Endothelial cell of umbilical vein (primary cell): ENCODE measurements around the gene PPP2R5B. TPM values are rescaled to one million over a fixed set of nuclear protein-coding genes. Genes with fewer than 3 reads are reported as not detected.

Experiments used
- BruUV-seq: library from RNA; stranded (reverse); fragments of 400-500 nt; replicated peaks from 2 replicates; lab custom pipeline; 2021; lab: Mats Ljungman, UMichigan
- CTCF ChIA-PET: fragments of 300-600, 350-600 bp; sonication (Branson Sonifier 250); formaldehyde crosslinking; loops from one replicate; lab custom pipeline; 2021; ENCODE audit warnings: antibody characterized with exemption, inconsistent platforms; lab: Charles Lee
- POLR2A ChIA-PET: fragments of 300-600, 350-600 bp; sonication (Branson Sonifier 250); formaldehyde crosslinking; loops from one replicate; lab custom pipeline; 2021; ENCODE audit warnings: antibody characterized with exemption, inconsistent platforms; lab: Charles Lee
- DNase-seq: peaks from one replicate; pipeline ENCODE4 v3.0.0-alpha.2; 2011; ENCODE audit warnings: low read depth, low spot score
- FAIRE-seq: peaks from 2 replicates; lab custom pipeline; 2011; peaks lifted over from hg19 to GRCh38; lab: Jason Lieb, UNC
- H2AFZ ChIP-seq: 2 replicates; pipeline ENCODE4 v1.6.0; 2012; ENCODE audit warnings: low read depth, low read length, control low read depth, inconsistent platforms
- H3K27ac ChIP-seq: 2 replicates; pipeline ENCODE4 v1.5.1; 2011; ENCODE audit warnings: low read depth, mild to moderate bottlenecking, control low read depth, low read length, moderate library complexity; ENCODE audit not compliant: insufficient read depth
- H3K27me3 ChIP-seq, 2 experiments: 2 replicates each; pipeline versions ENCODE4 v1.6.0 to v1.6.1; 2011; ENCODE audit warnings: low read length in 2 of 2, mixed read lengths in 1 of 2; ENCODE audit not compliant: control insufficient read depth in 2 of 2, insufficient read depth in 2 of 2
- H3K36me3 ChIP-seq, 2 experiments: 2 replicates in 1 of 2; 3 replicates in 1 of 2; pipeline ENCODE4 v1.5.1; 2011; ENCODE audit warnings: low read length in 2 of 2, mild to moderate bottlenecking in 1 of 2, moderate library complexity in 1 of 2; ENCODE audit not compliant: control insufficient read depth in 2 of 2, insufficient read depth in 2 of 2; ENCODE audit errors: extremely low read depth in 1 of 2
- H3K4me1 ChIP-seq: 3 replicates; pipeline ENCODE4 v1.5.1; 2011; ENCODE audit warnings: mild to moderate bottlenecking, low read length; ENCODE audit not compliant: control insufficient read depth, insufficient read depth; ENCODE audit errors: extremely low read depth
- H3K4me2 ChIP-seq: 2 replicates; pipeline ENCODE4 v1.6.1; 2011; ENCODE audit warnings: low read length, control low read depth, mixed read lengths; ENCODE audit not compliant: insufficient read depth
- H3K4me3 ChIP-seq, 3 experiments: fragments of 200-600 bp in 1 of 3; sonication (generic), shearing (Covaris generic) in 1 of 3; replicated peaks in 1 of 3; 2 replicates each; pipeline ENCODE4 v1.5.1; 2011 to 2016; ENCODE audit warnings: control low read depth in 3 of 3, low read length in 3 of 3, mild to moderate bottlenecking in 2 of 3, inconsistent platforms in 1 of 3, low read depth in 1 of 3, moderate library complexity in 1 of 3; ENCODE audit not compliant: insufficient read depth in 1 of 3
- H3K79me2 ChIP-seq: 2 replicates; pipeline ENCODE4 v1.6.0; 2012; ENCODE audit warnings: low read length, inconsistent platforms; ENCODE audit not compliant: control insufficient read depth, insufficient read depth
- H3K9ac ChIP-seq: replicated peaks from 2 replicates; pipeline ENCODE3; 2011; ENCODE audit warnings: low read length, control low read depth; ENCODE audit not compliant: insufficient read depth; ENCODE audit errors: extremely low read depth
- H3K9me1 ChIP-seq: replicated peaks from 3 replicates; pipeline ENCODE4 v1.6.0; 2011; ENCODE audit warnings: mild to moderate bottlenecking, low read length; ENCODE audit not compliant: control insufficient read depth, insufficient read depth; ENCODE audit errors: extremely low read depth
- H3K9me3 ChIP-seq: replicated peaks from 2 replicates; pipeline ENCODE4 v1.5.1; 2012; ENCODE audit warnings: low read length, inconsistent platforms; ENCODE audit not compliant: control insufficient read depth, insufficient read depth
- H4K20me1 ChIP-seq: replicated peaks from 2 replicates; pipeline ENCODE3; 2011; ENCODE audit warnings: mild to moderate bottlenecking, low read length; ENCODE audit not compliant: control insufficient read depth, insufficient read depth; ENCODE audit errors: extremely low read depth
- EZH2 ChIP-seq: IDR thresholded peaks from 2 replicates; pipeline ENCODE4 v1.6.1; 2012; ENCODE audit warnings: borderline replicate concordance, low read depth, mild to moderate bottlenecking, moderate library complexity, low read length, inconsistent platforms; ENCODE audit not compliant: severe bottlenecking
- FOS ChIP-seq: IDR thresholded peaks from 2 replicates; pipeline ENCODE4 v1.6.1; 2011; ENCODE audit warnings: mild to moderate bottlenecking, low read length, moderate library complexity, borderline replicate concordance; ENCODE audit not compliant: insufficient read depth
- GATA2 ChIP-seq: IDR thresholded peaks from 2 replicates; pipeline ENCODE4 v1.7.0; 2011; ENCODE audit warnings: low read depth, mild to moderate bottlenecking, moderate library complexity, mixed read lengths, low read length; ENCODE audit not compliant: insufficient read length, insufficient read depth
- JUN ChIP-seq: IDR thresholded peaks from 2 replicates; pipeline ENCODE4 v1.6.1; 2011; ENCODE audit warnings: borderline replicate concordance, low read depth; ENCODE audit not compliant: insufficient read length, insufficient read depth
- MYC ChIP-seq: IDR thresholded peaks from one replicate; pipeline ENCODE4 v1.6.1; 2011; ENCODE audit warnings: mild to moderate bottlenecking, low read depth, low read length
- POLR2A ChIP-seq: IDR thresholded peaks from 2 replicates; pipeline ENCODE4 v1.6.1; 2012; ENCODE audit warnings: low read depth, mild to moderate bottlenecking, control low read depth, low read length
- POLR2AphosphoS5 ChIP-seq: IDR thresholded peaks from 2 replicates; pipeline ENCODE4 v1.6.1; 2012; ENCODE audit warnings: low read depth, mild to moderate bottlenecking, control low read depth, low read length, moderate library complexity; ENCODE audit not compliant: insufficient read depth
- dilution Hi-C: fragments of 300-500 bp; cut with MboI; formaldehyde crosslinking; loops from one replicate; pipeline ENCODE4 v1.15.0; 2019; ENCODE audit warnings: low sequenced_read_pairs; ENCODE audit not compliant: extremely low pct_ligation_motif_present
- intact Hi-C: fragments of 100-400 bp; cut with micrococcal nuclease; formaldehyde crosslinking; loops from one replicate; pipeline ENCODE4 v1.10.0; 2022
- polyA plus RNA-seq, 4 experiments: library from polyadenylated mRNA; depleted of rRNA in 3 of 4; stranded (reverse) in 3 of 4; unstranded in 1 of 4; fragments of >200 nt; gene quantifications; 2 replicates each; pipeline versions ENCODE4 v1.2.1 to v1.2.3, GENCODE V29; 2011 to 2012; ENCODE audit warnings: missing spikeins in 1 of 4
- total RNA-seq: library from RNA; stranded (reverse); gene quantifications from 2 replicates; pipeline ENCODE4 v1.2.3, GENCODE V29; 2021
- TF ChIP-seq, protein P1 (sequence below), 2 donors: IDR thresholded peaks; 1 replicate in 1 of 2; 2 replicates in 1 of 2; pipeline ENCODE4 v1.5.1; 2011; ENCODE audit warnings: low read length in 2 of 2, mild to moderate bottlenecking in 2 of 2, moderate library complexity in 2 of 2, control low read depth in 1 of 2, inconsistent platforms in 1 of 2, low read depth in 1 of 2; ENCODE audit not compliant: insufficient read depth in 1 of 2; ENCODE audit errors: extremely low read depth in 1 of 2
- TF ChIP-seq, protein P2 (sequence below): IDR thresholded peaks from 2 replicates; pipeline ENCODE4 v1.6.1; 2011; ENCODE audit not compliant: insufficient read depth, insufficient read length

The PPP2R5B gene
- total and polyA plus RNA-seq, 2 donors (not counting 3 experiments of a cell fraction or from before 2014, with no cell fraction given): 17.6 to 17.8 TPM

DNA sequence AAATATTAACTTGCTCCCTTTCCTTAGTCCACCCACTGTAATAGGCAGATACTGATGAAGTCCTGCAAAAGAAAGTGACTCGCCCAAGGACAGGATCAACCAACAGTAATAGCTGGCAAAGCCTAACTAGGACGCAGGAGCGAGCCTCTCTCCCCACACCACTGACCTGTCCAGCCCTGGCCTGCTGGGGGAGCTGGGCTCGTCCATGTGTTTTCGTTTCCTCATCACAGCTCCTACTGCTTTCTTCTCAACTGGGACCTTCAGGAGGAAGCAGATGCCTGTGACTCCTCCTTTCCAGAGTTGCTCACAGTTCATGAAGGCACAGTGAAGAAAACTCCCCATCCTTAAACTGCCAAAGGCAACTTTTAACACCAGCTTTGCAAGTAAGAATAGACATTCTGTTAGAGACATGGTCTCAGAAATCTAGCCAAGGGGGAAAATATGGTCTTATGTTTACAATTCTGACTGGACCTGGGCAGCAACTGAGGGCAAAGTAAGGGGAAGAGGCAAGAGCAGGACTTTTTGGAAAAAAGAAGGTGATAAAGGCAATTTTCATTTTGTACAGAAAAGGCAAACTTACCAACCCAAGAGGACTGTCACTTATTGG is 22.8 kb downstream of the PPP2R5B start:
- Histone ChIP-seq H3K4me1 (no peaks in the 10 kb centered on the region), H3K27me3 (peaks cover 24 to 34% of the 10 kb centered on the region in 2 experiments), H3K36me3 (no peaks in the 10 kb centered on the region), H3K9me1 (no peaks in the 10 kb centered on the region), H3K27ac (no peak overlapping the region), H4K20me1 (no peaks in the 10 kb centered on the region), H3K4me2 (no peak overlapping the region), H3K9me3 (no peaks in the 10 kb centered on the region), H2AFZ (no peak overlapping the region), H3K4me3 (no peak overlapping the region), H3K9ac (no peak overlapping the region), H3K79me2 (no peaks in the 10 kb centered on the region)
- no peak for TF ChIP-seq MYC
- TF ChIP-seq, protein P1, sequence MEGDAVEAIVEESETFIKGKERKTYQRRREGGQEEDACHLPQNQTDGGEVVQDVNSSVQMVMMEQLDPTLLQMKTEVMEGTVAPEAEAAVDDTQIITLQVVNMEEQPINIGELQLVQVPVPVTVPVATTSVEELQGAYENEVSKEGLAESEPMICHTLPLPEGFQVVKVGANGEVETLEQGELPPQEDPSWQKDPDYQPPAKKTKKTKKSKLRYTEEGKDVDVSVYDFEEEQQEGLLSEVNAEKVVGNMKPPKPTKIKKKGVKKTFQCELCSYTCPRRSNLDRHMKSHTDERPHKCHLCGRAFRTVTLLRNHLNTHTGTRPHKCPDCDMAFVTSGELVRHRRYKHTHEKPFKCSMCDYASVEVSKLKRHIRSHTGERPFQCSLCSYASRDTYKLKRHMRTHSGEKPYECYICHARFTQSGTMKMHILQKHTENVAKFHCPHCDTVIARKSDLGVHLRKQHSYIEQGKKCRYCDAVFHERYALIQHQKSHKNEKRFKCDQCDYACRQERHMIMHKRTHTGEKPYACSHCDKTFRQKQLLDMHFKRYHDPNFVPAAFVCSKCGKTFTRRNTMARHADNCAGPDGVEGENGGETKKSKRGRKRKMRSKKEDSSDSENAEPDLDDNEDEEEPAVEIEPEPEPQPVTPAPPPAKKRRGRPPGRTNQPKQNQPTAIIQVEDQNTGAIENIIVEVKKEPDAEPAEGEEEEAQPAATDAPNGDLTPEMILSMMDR (IDR thresholded peaks at IDR 0.05; ENCODE audit: extremely low read depth in 1 of 2, insufficient read depth in 1 of 2, low read depth in 1 of 2, low read length in 2 of 2): peak in 1 of 2 donors; percentile 18
- no peak for TF ChIP-seq EZH2
- no peak for TF ChIP-seq FOS
- ChIA-PET CTCF (interaction anchor here (1.0 to 2.7 kb wide), 3 partner anchors 13 to 50 kb away, joined by 3 to 14 read pairs (median 5); partner anchors contain the start of gene BATF2), POLR2A (no interaction called here)
- BruUV-seq: no TSS peak
- peak; percentile 25 for DNase-seq
- FAIRE-seq: no peak
- intact Hi-C loops: no loop called here
- dilution Hi-C loops: no loop called here

DNA sequence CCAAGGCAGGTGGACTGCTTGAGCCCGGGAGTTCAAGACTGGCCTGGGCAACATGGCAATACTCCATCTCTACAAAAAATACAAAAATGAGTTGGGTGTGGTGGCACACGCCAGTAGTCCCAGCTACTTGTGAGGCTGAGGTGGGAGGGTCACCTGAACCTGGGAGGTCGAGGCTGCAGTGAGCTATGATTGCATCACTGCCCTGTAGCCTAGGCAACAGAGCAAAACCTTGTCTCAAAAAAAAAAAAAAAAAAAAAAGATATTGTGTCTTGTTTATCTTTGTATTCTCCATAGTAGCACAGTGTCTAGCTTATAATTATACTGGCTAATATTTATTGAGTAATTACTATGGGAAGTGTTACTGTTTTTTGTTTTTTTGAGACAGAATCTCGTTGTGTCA is 27.0 kb downstream of the PPP2R5B start:
- Histone ChIP-seq H3K4me3 (no peak overlapping the region), H3K4me2 (no peak overlapping the region), H3K9me3 (no peaks in the 10 kb centered on the region), H3K4me1 (no peaks in the 10 kb centered on the region), H3K36me3 (no peaks in the 10 kb centered on the region), H3K9me1 (no peaks in the 10 kb centered on the region), H3K9ac (no peak overlapping the region), H2AFZ (no peak overlapping the region), H3K27ac (no peak overlapping the region), H3K79me2 (no peaks in the 10 kb centered on the region), H3K27me3 (peaks cover 17 to 27% of the 10 kb centered on the region in 2 experiments), H4K20me1 (no peaks in the 10 kb centered on the region)
- ChIA-PET POLR2A (no interaction called here), CTCF (interaction anchor here (0.8 kb wide), 1 partner anchor 12 kb away, joined by 3 read pairs; no protein-coding TSS in a partner anchor)
- FAIRE-seq (no peak), DNase-seq (no peak)
- intact Hi-C loops: no loop called here
- TF ChIP-seq POLR2A (no peak), EZH2 (no peak), GATA2 (no peak), JUN (no peak), MYC (no peak), FOS (no peak), POLR2AphosphoS5 (no peak)
- TF ChIP-seq, protein P2, sequence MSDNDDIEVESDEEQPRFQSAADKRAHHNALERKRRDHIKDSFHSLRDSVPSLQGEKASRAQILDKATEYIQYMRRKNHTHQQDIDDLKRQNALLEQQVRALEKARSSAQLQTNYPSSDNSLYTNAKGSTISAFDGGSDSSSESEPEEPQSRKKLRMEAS: no peak
- TF ChIP-seq, protein P1 (IDR thresholded peaks at IDR 0.05; ENCODE audit: extremely low read depth in 1 of 2, insufficient read depth in 1 of 2, low read depth in 1 of 2, low read length in 2 of 2): no peak
- dilution Hi-C loops: no loop called here
- no TSS peak for BruUV-seq
